Measurements from ENCODE around the gene AHCYL1. TPM values are rescaled to one million over a fixed set of nuclear protein-coding genes. Genes with fewer than 3 reads are reported as not detected.

AHCYL1 gene
- total RNA-seq, 4 donors from 2014 or later = 90.3 to 200 (median 118) TPM

GRCh38 chr1:109974191-109974590, 10.4 kb upstream of the AHCYL1 start:
- TF ChIP-seq POLR2A (IDR thresholded peaks at IDR 0.05) (no peak), CTCF (IDR thresholded peaks at IDR 0.05) (no peak)
- 94 to 96% methylated on average over 3 of the region's 3 CpGs for WGBS, 2 donors
- intact Hi-C loops (cut with DNase I) = no loop called here
- no peaks in the 10 kb centered on the region for H3K27me3 ChIP-seq
- H3K36me3 ChIP-seq = no peaks in the 10 kb centered on the region
- H3K4me3 ChIP-seq (replicated peaks in 1 of 3) = no peak overlapping the region
- no peak for DNase-seq
- no peaks in the 10 kb centered on the region for H3K9me3 ChIP-seq
- no peak overlapping the region for H3K27ac ChIP-seq
- no peaks in the 10 kb centered on the region for H3K4me1 ChIP-seq

- H3K36me3 ChIP-seq = no peaks in the 10 kb centered on the region
- no peak for DNase-seq
- no peaks in the 10 kb centered on the region for H3K27me3 ChIP-seq
- peaks cover 0 to 6% of the 10 kb centered on the region in 2 donors for H3K4me1 ChIP-seq
- no peak for TF ChIP-seq CTCF (IDR thresholded peaks at IDR 0.05)
- no peaks in the 10 kb centered on the region for H3K9me3 ChIP-seq
- no peak overlapping the region for H3K4me3 ChIP-seq (replicated peaks in 1 of 3)
- intact Hi-C loops (cut with DNase I) = loop anchor here (5.0 kb wide), 1 partner anchor 43 kb away; no protein-coding TSS in a partner anchor
- no peak overlapping the region for H3K27ac ChIP-seq
- WGBS, 2 donors = 86 to 98% methylated on average over 3 of the region's 3 CpGs
These were observed 8.8 kb upstream of the AHCYL1 start for GRCh38 chr1:109975718-109976117.

- WGBS, 2 donors = 97 to 100% methylated on average over 4 of the region's 4 CpGs
These were observed 7.8 kb upstream of the AHCYL1 start for GRCh38 chr1:109976762-109977161.

GRCh38 chr1:109977225-109977624, 7.3 kb upstream of the AHCYL1 start:
- Histone ChIP-seq H3K27me3 (no peaks in the 10 kb centered on the region), H3K9me3 (no peaks in the 10 kb centered on the region), H3K4me3 (replicated peaks in 1 of 3) (no peak overlapping the region), H3K4me1 (peaks cover 0 to 8% of the 10 kb centered on the region in 2 donors), H3K27ac (no peak overlapping the region), H3K36me3 (no peaks in the 10 kb centered on the region)
- no peak for TF ChIP-seq CTCF (IDR thresholded peaks at IDR 0.05)
- no peak for TF ChIP-seq POLR2A (IDR thresholded peaks at IDR 0.05)
- DNase-seq = no peak
- intact Hi-C loops (cut with DNase I) = loop anchor here (5.0 kb wide), 1 partner anchor 45 kb away; no protein-coding TSS in a partner anchor
- WGBS, 2 donors = 90 to 96% methylated on average over 8 of the region's 8 CpGs

More at GRCh38 chr1:109976762-109977161, 7.8 kb upstream of the AHCYL1 start:
- no peak overlapping the region for H3K27ac ChIP-seq
- no peaks in the 10 kb centered on the region for H3K27me3 ChIP-seq
- intact Hi-C loops (cut with DNase I) = loop anchor here (5.0 kb wide), 1 partner anchor 44 kb away; no protein-coding TSS in a partner anchor
- H3K4me1 ChIP-seq = peaks cover 0 to 8% of the 10 kb centered on the region in 2 donors
- H3K9me3 ChIP-seq = no peaks in the 10 kb centered on the region
- no peaks in the 10 kb centered on the region for H3K36me3 ChIP-seq
- DNase-seq = no peak
- no peak for TF ChIP-seq POLR2A (IDR thresholded peaks at IDR 0.05)
- no peak for TF ChIP-seq CTCF (IDR thresholded peaks at IDR 0.05)
- no peak overlapping the region for H3K4me3 ChIP-seq (replicated peaks in 1 of 3)

GRCh38 chr1:109977657-109978378, 6.7 kb upstream of the AHCYL1 start:
- no peak overlapping the region for H3K27ac ChIP-seq
- no peak overlapping the region for H3K4me3 ChIP-seq (replicated peaks in 1 of 3)
- no peaks in the 10 kb centered on the region for H3K9me3 ChIP-seq
- H3K27me3 ChIP-seq = no peaks in the 10 kb centered on the region
- DNase-seq = no peak
- no peaks in the 10 kb centered on the region for H3K36me3 ChIP-seq
- intact Hi-C loops (cut with DNase I) = loop anchor here (5.0 kb wide), 1 partner anchor 46 kb away; no protein-coding TSS in a partner anchor
- H3K4me1 ChIP-seq = peaks cover 0 to 8% of the 10 kb centered on the region in 2 donors
- 85 to 89% methylated on average over 8 to 12 of the region's 12 CpGs for WGBS, 2 donors
- no peak for TF ChIP-seq CTCF (IDR thresholded peaks at IDR 0.05)

All from thyroid gland (tissue), 4 donors.